SK-N-SH (cell line): Measurements from ENCODE around the gene ARL5C.

Experiments
- GABPA ChIP-seq: IDR thresholded peaks from 2 replicates; pipeline ENCODE4 v1.4.0; 2012; ENCODE audit warnings: low read depth, mild to moderate bottlenecking
- MXI1 ChIP-seq: IDR thresholded peaks from 2 replicates; pipeline ENCODE4 v1.6.1; 2012; ENCODE audit warnings: mild to moderate bottlenecking, low read depth, low read length, improper control_type of control experiment
- POLR2AphosphoS5 ChIP-seq: IDR thresholded peaks from 2 replicates; pipeline ENCODE4 v1.6.1; 2012; ENCODE audit warnings: low read depth, low read length
- SIN3A ChIP-seq: IDR thresholded peaks from 2 replicates; pipeline ENCODE4 v1.6.1; 2012; ENCODE audit warnings: low read depth, mild to moderate bottlenecking, low read length, moderate library complexity, borderline replicate concordance
- SMC3 ChIP-seq: IDR thresholded peaks from 2 replicates; pipeline ENCODE4 v1.6.1; 2012; ENCODE audit warnings: low read depth, low read length, improper control_type of control experiment
- TEAD4 ChIP-seq: IDR thresholded peaks from 2 replicates; pipeline ENCODE4 v1.4.0; 2012; ENCODE audit warnings: mild to moderate bottlenecking, borderline replicate concordance; ENCODE audit not compliant: insufficient read depth
- TF ChIP-seq, protein P1 (sequence below): fragments of 200-600 bp; sonication (generic); IDR thresholded peaks from 2 replicates; pipeline ENCODE4 v1.6.1; 2017; ENCODE audit warnings: antibody characterized with exemption, mild to moderate bottlenecking, moderate library complexity
- TF ChIP-seq, protein P2 (sequence below): IDR thresholded peaks from 2 replicates; pipeline ENCODE4 v1.4.0; 2012; ENCODE audit warnings: low read depth
- TF ChIP-seq, protein P3 (sequence below): IDR thresholded peaks from 2 replicates; pipeline ENCODE4 v1.4.0; 2012; ENCODE audit warnings: low read depth, borderline replicate concordance
- TF ChIP-seq, protein P4 (sequence below): fragments of 150-350 bp; IDR thresholded peaks from 2 replicates; pipeline ENCODE4 v1.6.1; 2017; ENCODE audit warnings: antibody characterized with exemption, low read length, low read depth, borderline replicate concordance

DNA sequence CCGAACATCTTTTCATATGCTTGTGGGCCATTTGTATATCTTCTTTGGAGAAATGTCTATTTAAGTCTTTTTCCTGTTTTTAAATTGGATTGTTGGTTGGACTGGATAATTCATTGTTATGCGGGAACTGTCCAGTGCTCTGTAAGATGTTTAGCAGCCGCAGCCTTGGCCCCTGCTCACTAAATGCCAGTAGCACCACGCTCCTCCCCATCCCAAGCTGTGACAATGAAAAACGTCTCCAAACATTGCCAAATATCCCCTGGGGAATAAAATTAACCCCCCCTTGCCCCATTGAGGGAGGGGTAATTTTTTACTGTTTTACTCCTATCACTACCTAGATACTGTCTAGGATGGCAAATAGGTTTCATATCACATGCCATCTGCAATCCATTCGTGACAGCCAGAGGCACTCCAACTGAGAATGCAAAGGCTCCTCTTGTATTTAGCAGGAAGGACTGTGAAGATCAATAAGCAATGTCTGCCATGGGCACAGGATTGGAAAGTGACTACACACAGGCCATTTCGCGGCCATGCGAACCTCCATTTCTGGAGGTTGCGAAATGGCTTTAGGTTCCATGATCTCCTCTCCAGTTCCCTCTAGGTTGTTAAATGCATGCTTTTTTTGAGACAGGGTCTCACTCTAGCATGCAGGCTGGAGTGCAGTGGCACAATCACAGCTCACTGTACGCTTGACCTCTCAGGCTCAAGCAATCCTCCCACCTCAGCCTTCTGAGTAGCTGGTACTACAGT lies 23.9 kb downstream of the ARL5C start:
- TF ChIP-seq, protein P1, sequence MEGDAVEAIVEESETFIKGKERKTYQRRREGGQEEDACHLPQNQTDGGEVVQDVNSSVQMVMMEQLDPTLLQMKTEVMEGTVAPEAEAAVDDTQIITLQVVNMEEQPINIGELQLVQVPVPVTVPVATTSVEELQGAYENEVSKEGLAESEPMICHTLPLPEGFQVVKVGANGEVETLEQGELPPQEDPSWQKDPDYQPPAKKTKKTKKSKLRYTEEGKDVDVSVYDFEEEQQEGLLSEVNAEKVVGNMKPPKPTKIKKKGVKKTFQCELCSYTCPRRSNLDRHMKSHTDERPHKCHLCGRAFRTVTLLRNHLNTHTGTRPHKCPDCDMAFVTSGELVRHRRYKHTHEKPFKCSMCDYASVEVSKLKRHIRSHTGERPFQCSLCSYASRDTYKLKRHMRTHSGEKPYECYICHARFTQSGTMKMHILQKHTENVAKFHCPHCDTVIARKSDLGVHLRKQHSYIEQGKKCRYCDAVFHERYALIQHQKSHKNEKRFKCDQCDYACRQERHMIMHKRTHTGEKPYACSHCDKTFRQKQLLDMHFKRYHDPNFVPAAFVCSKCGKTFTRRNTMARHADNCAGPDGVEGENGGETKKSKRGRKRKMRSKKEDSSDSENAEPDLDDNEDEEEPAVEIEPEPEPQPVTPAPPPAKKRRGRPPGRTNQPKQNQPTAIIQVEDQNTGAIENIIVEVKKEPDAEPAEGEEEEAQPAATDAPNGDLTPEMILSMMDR, result no peak
- no peak for TF ChIP-seq MXI1
- TF ChIP-seq POLR2AphosphoS5, result no peak
- TF ChIP-seq SMC3, result no peak
- TF ChIP-seq TEAD4, result no peak
- no peak for TF ChIP-seq SIN3A
- TF ChIP-seq, protein P2, sequence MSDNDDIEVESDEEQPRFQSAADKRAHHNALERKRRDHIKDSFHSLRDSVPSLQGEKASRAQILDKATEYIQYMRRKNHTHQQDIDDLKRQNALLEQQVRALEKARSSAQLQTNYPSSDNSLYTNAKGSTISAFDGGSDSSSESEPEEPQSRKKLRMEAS, result no peak
- TF ChIP-seq GABPA, result no peak
- TF ChIP-seq, protein P3, sequence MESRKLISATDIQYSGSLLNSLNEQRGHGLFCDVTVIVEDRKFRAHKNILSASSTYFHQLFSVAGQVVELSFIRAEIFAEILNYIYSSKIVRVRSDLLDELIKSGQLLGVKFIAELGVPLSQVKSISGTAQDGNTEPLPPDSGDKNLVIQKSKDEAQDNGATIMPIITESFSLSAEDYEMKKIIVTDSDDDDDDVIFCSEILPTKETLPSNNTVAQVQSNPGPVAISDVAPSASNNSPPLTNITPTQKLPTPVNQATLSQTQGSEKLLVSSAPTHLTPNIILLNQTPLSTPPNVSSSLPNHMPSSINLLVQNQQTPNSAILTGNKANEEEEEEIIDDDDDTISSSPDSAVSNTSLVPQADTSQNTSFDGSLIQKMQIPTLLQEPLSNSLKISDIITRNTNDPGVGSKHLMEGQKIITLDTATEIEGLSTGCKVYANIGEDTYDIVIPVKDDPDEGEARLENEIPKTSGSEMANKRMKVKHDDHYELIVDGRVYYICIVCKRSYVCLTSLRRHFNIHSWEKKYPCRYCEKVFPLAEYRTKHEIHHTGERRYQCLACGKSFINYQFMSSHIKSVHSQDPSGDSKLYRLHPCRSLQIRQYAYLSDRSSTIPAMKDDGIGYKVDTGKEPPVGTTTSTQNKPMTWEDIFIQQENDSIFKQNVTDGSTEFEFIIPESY, result no peak
- TF ChIP-seq, protein P4, sequence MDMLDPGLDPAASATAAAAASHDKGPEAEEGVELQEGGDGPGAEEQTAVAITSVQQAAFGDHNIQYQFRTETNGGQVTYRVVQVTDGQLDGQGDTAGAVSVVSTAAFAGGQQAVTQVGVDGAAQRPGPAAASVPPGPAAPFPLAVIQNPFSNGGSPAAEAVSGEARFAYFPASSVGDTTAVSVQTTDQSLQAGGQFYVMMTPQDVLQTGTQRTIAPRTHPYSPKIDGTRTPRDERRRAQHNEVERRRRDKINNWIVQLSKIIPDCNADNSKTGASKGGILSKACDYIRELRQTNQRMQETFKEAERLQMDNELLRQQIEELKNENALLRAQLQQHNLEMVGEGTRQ, result no peak
